NCI-H226 (cell line): ENCODE data around the gene POLE2.
"Not testable (repeated sequence)": the region's sequence is repeated elsewhere in the genome, so short reads cannot be mapped to it uniquely, and the experiment has no call there.

ENCODE experiments used
- DNase-seq: peaks from one replicate; pipeline ENCODE4 v3.0.0-alpha.2; 2015

Gene POLE2

DNA sequence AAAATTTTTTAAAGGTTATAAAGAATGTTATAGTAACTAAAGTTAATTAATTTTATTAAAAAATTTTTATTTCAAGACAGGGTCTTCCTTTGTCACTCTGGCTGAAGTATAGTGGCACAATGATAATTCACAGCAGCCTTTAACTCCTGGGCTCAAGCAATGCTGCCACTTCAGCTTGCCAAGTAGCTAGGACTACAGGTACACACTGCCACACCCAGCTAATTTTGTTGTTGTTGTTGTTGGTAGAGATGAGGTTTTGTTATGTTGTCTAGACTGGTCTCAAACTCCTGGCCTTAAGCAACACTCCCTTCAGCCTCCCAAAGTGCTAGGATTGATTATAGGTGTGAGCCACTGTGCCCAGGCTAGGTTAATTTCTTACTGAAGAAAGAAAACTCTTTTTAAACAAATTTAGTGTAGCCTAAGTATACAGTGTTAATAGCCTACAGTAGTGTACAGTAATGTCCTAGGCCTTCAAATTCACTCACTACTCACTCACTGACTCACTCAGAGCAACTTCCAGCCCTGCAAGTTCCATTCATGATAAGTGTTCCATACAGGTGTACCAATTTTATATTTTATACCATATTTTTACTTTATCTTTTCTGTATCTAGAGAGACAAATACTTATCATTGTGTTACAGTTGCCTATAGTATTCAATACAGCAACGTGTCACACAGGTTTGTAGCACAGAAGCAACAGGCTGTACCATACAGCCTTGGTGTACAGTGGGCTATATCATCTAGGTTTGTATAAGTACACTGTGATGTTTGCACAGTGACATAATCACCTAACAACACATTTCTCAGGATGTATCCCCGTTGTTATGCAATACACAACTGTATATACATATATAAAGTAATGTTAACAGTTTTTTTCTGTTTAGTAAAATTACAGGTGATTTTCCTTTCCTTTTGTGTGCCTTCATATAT, 28.2 kb downstream of the POLE2 start:
- DNase-seq, result no peak

DNA sequence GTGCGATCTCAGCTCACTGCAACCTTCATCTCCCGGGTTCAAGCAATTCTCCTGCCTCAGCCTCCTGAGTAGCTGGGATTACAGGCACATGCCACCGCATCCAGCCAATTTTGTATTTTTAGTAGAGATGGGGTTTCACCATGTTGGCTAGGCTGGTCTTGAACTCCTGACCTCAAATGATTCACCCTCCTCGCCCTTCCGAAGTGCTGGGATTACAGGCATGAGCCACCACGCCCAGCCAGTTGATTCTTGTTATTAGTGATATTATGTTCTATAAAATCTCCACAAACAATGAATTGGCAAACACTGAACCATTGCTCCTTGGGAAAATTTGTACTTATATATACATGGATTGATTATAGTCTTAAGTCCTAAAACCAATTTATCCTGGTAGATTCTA, 30.5 kb downstream of the POLE2 start:
- peak; percentile 13 for DNase-seq

DNA sequence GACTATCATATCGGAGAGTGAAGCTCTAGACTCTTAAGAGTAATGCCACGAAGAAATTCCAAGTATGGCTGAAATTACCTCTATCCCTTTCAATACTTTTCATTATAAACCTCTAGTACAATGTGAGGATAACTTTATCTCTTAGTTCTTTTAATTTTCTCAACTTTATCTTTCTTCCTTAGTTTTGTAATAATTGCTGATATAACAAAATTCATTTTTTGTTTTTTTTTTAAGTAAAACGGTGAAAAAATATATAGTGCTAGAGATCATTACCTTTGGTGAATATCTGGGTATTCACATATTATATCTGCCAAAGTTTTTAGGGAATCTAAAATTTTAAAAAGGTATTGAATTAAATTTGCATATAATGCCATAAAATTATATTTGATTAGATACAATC, 33.5 kb downstream of the POLE2 start:
- DNase-seq, result no peak

- DNase-seq, result no peak
Observed at GRCh38 chr14:49653508-49653907, 34.5 kb downstream of the POLE2 start.

DNA sequence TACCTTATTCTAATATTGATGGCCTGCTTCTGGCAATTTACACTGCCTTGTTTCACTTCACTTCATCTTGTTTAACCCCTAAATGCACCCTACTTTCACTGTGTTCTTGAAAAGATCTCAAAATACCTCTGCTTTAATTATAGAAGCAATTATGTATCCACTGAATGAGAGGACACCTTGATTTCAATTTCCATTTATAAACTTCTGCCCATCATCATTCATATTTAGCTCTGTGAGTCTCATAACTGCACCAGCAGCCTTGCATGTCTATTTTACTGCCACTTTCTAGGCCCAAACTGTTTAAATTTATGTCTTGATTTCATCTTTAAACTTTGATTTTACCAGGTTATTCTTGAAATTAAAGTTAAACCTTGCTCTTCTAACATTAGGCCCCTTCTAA, 45.9 kb downstream of the POLE2 start:
- DNase-seq, result no peak

DNA sequence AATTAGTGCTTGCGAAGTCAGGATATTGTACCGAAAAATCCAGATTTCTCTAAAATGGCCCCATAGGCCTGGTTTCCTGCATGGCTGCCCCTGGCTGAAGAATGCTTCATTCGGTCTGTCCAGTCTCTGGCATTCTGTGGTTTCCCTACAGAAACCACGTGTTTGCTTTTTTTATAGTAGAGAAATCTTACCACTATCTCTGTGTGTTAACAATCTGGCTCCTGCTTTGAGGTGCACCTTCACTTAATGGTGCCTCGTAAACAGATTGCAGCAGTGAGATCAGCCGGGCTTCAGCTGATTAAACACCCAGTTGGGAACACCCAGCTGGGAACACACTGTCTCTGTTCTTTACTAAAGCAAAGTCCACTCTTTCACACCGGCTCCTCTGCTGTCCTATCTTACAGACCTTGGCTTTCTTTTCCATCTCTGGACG, 46.3 kb downstream of the POLE2 start:
- DNase-seq, result peak; percentile 36

DNA sequence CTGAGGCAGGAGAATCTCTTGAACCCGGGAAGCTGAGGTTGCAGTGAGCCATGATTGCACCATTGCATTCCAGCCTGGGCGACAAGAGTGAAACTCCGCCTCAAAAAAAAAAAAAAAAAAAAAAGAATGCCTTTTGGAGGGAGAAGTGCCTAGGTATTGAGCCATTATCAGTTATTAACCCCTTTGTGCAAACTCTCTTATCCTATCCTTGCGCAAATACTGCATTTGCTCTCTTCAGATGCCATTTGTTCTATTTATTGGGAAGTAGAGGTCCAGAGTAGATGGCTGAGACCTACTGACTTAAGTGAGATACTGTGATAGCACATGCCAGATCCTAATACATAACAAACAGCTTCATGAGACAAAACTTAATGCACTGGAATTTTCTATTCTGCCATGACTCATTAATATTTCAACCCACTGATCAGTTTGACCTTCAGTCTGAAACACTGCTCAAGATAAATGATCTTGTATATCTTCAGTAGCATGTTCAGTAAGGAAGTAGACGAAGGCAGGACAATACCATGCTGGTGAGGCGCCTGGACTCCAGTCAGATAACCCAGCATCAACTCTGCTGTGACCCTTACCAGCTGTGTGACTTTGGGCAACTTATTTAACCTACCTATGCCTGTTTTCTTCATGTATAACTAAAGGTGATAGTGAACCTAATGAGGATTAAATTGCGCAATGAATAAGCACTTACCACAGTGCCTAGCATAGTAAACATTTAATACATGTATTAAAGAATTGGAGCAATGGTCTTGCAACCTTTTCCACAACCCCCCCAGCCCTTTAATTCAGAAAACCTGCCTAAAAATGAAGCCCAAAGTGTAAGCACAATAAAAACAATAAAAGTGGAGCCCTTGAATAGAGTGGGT, 47.2 kb downstream of the POLE2 start:
- DNase-seq, result no peak

DNA sequence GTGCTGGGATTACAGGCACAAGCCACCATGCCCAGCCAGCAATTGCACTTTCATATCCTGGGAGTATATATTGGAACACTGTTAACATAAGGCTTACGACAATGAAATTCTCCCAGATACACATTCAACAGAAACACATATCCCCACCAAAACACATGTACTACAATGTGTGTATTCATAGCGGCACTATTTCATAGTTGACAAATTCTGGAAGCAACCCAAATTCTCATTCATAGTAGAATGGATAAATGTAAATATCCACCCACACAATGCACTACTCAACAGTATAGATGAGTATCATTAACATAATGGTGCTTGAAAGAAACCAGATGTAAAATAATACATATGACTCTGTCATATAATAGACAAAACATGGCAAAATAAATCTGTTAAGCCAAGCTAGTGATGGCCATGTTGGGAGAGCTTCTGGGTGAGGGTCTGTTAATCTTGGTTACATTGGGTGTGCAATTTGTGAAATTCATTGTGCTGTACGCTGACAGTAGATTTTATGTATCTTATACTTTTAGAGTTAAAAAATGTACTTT, 50.4 kb downstream of the POLE2 start:
- no peak for DNase-seq

- DNase-seq, result peak; percentile 75
Observed at GRCh38 chr14:49636866-49637265, 51.1 kb downstream of the POLE2 start.

DNA sequence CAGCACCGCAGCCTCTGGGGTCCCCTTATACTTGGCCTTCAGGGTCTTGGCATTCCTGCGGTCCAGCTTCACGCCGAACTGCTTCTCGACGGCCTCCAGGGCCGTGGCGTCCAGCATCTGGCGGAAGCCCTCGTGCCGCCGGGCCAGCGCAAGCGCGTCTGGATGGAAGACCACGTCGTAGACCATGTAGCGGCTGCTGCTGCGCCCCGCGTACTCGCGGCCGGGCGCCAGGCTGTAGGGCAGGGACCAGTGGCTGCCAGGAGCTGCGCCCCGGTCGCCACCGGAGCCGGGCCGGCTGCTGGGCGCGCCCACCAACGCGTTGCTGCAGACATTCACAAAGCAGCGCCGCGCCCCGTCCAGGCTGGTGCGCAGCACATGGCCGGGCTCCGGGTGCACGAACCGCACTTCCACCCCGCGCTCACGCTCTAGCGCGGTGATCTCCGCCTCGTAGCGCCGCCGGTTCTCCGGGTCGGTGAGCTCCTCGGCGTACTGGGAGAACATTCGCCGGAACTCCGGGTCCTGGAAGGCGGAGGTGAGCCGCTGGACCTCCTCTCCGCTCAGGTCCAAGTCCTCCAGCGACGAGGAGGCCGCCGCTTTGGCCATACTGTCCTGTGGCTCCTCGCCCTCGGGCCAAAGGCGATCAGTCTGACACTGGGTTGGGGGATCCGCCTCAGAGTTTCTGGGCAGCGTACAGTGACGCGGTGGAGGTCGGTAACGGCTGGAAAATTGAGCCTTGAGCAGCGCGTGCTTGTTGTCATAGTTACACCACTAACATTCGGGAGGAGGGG, 53.3 kb downstream of the POLE2 start, which contains the start of gene DNAAF2:
DNAAF2 (minus strand) TSS at position 698 of the 788 bp plus-strand sequence; CDS start at position 603, 95 bp downstream.
- DNase-seq, result peak; percentile 45

- DNase-seq, result peak; percentile 92
Observed at GRCh38 chr14:49633640-49634546, 54.1 kb downstream of the POLE2 start.

DNA sequence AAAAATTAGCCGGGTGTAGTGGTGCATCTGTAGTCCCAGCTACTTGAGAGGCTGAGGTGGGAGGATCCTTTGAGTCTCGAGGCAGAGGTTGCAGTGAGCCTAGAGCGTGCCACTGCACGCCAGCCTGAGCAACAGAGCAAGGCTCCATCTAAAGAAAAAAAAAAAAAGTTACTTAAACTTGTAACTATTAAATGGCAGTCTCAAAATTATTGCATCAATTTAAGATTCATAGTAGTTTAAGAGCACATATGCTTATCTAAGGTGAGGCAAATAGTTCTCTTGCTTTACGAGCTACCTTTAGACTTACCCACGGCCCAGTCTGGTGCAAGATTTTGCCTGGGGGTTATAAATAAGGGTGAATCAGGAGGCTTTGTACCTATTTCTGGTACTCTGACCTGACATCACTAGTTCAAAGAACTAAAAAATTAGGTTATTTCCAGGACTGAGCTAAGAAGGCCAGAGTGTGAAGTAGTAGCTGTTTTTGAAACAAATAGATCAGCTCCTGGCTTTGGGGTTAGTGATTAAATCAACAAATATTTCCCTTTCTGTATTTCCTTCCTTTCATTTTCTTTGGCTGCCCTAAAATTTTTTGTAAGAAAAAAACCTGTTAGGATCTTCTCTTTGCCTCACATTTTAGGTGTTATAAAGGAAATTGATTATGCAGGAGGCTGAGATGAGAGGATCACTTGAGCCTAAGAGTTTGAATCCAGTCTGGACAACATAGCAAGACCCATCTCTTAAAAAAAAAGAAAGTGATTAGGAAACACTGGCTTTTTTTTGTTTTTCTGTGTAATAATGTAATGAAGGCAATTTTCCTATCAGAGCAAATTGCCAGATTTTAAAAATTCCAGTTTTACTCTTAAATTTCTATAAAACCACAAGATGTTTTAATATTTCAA, 63.8 kb downstream of the POLE2 start:
- peak; percentile 38 for DNase-seq

- DNase-seq, result no peak
Observed at GRCh38 chr14:49623387-49623786, 64.6 kb downstream of the POLE2 start.

- no peak for DNase-seq
Observed at GRCh38 chr14:49622022-49622607, 65.9 kb downstream of the POLE2 start.

- DNase-seq, result no peak
Observed at GRCh38 chr14:49621114-49621881, 66.7 kb downstream of the POLE2 start.

- peak; percentile 99 for DNase-seq
Observed at GRCh38 chr14:49620182-49621113, 67.6 kb downstream of the POLE2 start, which contains the start of the genes MGAT2 and RPL36AL. TSS of gene MGAT2 (plus strand) at chr14:49620799. CDS start at chr14:49621269, 470 bp downstream. TSS of gene RPL36AL (minus strand) at chr14:49620626. CDS start at chr14:49619104, 1,522 bp downstream.

- no peak for DNase-seq
Observed at GRCh38 chr14:49619730-49620129, 68.3 kb downstream of the POLE2 start.

- not testable (repeated sequence) for DNase-seq
Observed at GRCh38 chr14:49619273-49619672, 68.7 kb downstream of the POLE2 start.
